ENCODE results near the gene PDCD4. TPM values are rescaled to one million over a fixed set of nuclear protein-coding genes. Genes with fewer than 3 reads are reported as not detected.

PDCD4 gene
- total RNA-seq, 2 donors from 2014 or later, result 22.1 to 22.6 TPM

GRCh38 chr10:110843031-110843430 lies 28.7 kb upstream of the PDCD4 start:
- Histone ChIP-seq H3K27me3 (no peaks in the 10 kb centered on the region), H3K4me1 (peaks cover 0 to 21% of the 10 kb centered on the region in 2 donors), H3K27ac (no peak overlapping the region), H3K36me3 (peaks cover 6% of the 10 kb centered on the region), H3K4me3 (no peak overlapping the region), H3K9me3 (no peaks in the 10 kb centered on the region)
- DNase-seq (ENCODE audit: low spot score), result no peak
- TF ChIP-seq, protein P1, sequence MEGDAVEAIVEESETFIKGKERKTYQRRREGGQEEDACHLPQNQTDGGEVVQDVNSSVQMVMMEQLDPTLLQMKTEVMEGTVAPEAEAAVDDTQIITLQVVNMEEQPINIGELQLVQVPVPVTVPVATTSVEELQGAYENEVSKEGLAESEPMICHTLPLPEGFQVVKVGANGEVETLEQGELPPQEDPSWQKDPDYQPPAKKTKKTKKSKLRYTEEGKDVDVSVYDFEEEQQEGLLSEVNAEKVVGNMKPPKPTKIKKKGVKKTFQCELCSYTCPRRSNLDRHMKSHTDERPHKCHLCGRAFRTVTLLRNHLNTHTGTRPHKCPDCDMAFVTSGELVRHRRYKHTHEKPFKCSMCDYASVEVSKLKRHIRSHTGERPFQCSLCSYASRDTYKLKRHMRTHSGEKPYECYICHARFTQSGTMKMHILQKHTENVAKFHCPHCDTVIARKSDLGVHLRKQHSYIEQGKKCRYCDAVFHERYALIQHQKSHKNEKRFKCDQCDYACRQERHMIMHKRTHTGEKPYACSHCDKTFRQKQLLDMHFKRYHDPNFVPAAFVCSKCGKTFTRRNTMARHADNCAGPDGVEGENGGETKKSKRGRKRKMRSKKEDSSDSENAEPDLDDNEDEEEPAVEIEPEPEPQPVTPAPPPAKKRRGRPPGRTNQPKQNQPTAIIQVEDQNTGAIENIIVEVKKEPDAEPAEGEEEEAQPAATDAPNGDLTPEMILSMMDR (IDR thresholded peaks at IDR 0.05), result no peak

DNA sequence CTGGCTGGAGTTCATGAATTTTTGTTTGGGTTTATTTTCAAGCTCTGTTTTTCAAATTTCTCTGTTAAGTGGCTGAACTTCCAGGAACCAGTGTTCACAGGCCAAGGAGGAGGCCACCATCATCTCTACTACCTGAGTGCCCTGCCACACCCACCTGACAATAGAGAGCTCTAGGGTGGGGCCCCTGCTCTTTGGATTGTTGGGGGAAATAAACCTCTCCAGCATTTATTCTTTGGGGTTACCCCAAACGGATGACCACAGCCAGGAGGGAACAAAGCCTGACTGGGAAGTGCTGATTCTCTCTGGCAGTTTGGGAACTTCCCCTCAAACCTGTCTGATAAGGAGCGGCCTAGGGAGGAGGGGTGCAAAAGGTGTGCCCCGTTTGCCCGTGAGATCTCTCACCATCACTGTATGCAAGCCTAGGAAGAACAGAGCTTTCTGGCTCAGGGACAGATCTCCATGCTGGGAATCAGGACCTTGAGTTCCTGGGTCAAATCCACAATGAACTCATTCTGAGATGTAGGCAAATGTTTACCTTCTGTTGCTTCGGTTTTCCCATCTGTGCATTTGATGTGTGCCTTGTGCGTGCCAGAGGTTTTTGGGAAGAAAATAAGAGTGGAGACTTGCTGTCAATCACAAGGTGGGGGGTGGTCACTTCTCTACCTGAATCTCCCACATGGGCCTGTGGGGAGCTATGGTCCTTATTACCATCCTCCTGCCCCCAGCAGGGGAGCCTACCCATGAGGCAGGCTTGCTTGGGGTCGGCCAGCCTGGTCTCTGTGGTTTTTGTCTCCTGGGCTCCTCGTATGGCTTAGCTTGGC lies 27.7 kb upstream of the PDCD4 start:
- no peaks in the 10 kb centered on the region for H3K27me3 ChIP-seq
- no peaks in the 10 kb centered on the region for H3K36me3 ChIP-seq
- H3K27ac ChIP-seq, result no peak overlapping the region
- H3K4me3 ChIP-seq, result no peak overlapping the region
- no peak for DNase-seq (ENCODE audit: low spot score)
- no peaks in the 10 kb centered on the region for H3K9me3 ChIP-seq
- TF ChIP-seq, protein P1 (IDR thresholded peaks at IDR 0.05), result no peak
- peaks cover 0 to 11% of the 10 kb centered on the region in 2 donors for H3K4me1 ChIP-seq

DNA sequence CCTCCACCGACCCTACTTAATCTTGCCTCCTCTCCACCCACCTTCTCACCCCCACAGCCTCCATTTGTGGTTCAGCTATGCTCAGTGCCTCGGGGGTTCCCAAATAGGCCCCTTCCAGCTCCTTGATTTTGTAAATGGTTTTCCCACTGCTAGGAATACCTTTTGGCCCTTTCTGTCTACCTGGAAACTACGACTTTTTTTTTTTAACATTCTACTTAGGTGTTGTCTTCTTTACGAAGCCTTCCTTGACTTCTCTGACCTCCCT lies 27.2 kb upstream of the PDCD4 start:
- Histone ChIP-seq H3K27me3 (no peaks in the 10 kb centered on the region), H3K4me1 (peaks cover 0 to 10% of the 10 kb centered on the region in 2 donors), H3K27ac (no peak overlapping the region), H3K4me3 (no peak overlapping the region), H3K36me3 (no peaks in the 10 kb centered on the region), H3K9me3 (no peaks in the 10 kb centered on the region)
- TF ChIP-seq, protein P1 (IDR thresholded peaks at IDR 0.05), result no peak
- no peak for DNase-seq (ENCODE audit: low spot score)

- no peaks in the 10 kb centered on the region for H3K27me3 ChIP-seq
- H3K36me3 ChIP-seq, result no peaks in the 10 kb centered on the region
- no peaks in the 10 kb centered on the region for H3K9me3 ChIP-seq
- no peak for DNase-seq (ENCODE audit: low spot score)
- peaks cover 0 to 9% of the 10 kb centered on the region in 2 donors for H3K4me1 ChIP-seq
- TF ChIP-seq, protein P1 (IDR thresholded peaks at IDR 0.05), result no peak
- no peak overlapping the region for H3K4me3 ChIP-seq
- no peak overlapping the region for H3K27ac ChIP-seq
Observed at GRCh38 chr10:110845192-110845755, 26.5 kb upstream of the PDCD4 start.

GRCh38 chr10:110845756-110846620 lies 25.7 kb upstream of the PDCD4 start:
- Histone ChIP-seq H3K36me3 (no peaks in the 10 kb centered on the region), H3K27me3 (no peaks in the 10 kb centered on the region), H3K4me1 (peaks cover 0 to 2% of the 10 kb centered on the region in 2 donors), H3K4me3 (no peak overlapping the region), H3K9me3 (no peaks in the 10 kb centered on the region), H3K27ac (no peak overlapping the region)
- TF ChIP-seq, protein P1 (IDR thresholded peaks at IDR 0.05), result no peak
- DNase-seq (ENCODE audit: low spot score), result no peak

Measured in right atrium auricular region (tissue), 2 donors.